HEK293 (cell line): ENCODE data around the gene KIF11.

ENCODE experiments used
- BCL11A ChIP-seq: fragments of 450-650 bp; formaldehyde crosslinking; IDR thresholded peaks from 2 replicates; pipeline ENCODE4 v1.5.1; 2016; ENCODE audit warnings: low read depth, missing biosample characterization, missing genetic modification characterization
- YY1 ChIP-seq: fragments of 450-650 bp; formaldehyde crosslinking; IDR thresholded peaks from 2 replicates; pipeline ENCODE4 v1.5.1; 2018; ENCODE audit warnings: missing biosample characterization, missing genetic modification characterization
- ZNF184 ChIP-seq: fragments of 450-650 bp; IDR thresholded peaks from 2 replicates; pipeline ENCODE4 v1.5.1; 2018; ENCODE audit warnings: missing biosample characterization, mild to moderate bottlenecking, missing genetic modification characterization
- ZNF2 ChIP-seq: fragments of 450-650 bp; formaldehyde crosslinking; IDR thresholded peaks from 2 replicates; pipeline ENCODE4 v1.5.1; 2016; ENCODE audit warnings: missing biosample characterization, missing genetic modification characterization
- ZNF274 ChIP-seq, 2 experiments: fragments of 200-500 bp in 1 of 2; fragments of 450-650 bp in 1 of 2; sonication (Bioruptor generic) in 1 of 2; formaldehyde crosslinking in 1 of 2; IDR thresholded peaks; 2 replicates each; pipeline versions ENCODE4 v1.5.1 to v1.6.1; 2014 to 2016; ENCODE audit warnings: borderline replicate concordance in 1 of 2, inconsistent platforms in 1 of 2, low read length in 1 of 2, missing biosample characterization in 1 of 2, missing genetic modification characterization in 1 of 2
- ZNF292 ChIP-seq: fragments of 450-650 bp; formaldehyde crosslinking; IDR thresholded peaks from 2 replicates; pipeline ENCODE4 v1.5.1; 2016; ENCODE audit warnings: low read depth, missing biosample characterization, missing genetic modification characterization, borderline replicate concordance
- ZNF501 ChIP-seq: fragments of 450-650 bp; formaldehyde crosslinking; IDR thresholded peaks from 2 replicates; pipeline ENCODE4 v1.5.1; 2016; ENCODE audit warnings: missing biosample characterization, missing genetic modification characterization
- ZNF629 ChIP-seq: fragments of 450-650 bp; formaldehyde crosslinking; IDR thresholded peaks from 2 replicates; pipeline ENCODE4 v1.5.1; 2017; ENCODE audit warnings: missing biosample characterization, missing genetic modification characterization
- ZNF658 ChIP-seq: fragments of 450-650 bp; formaldehyde crosslinking; IDR thresholded peaks from 2 replicates; pipeline ENCODE4; 2016; ENCODE audit warnings: missing biosample characterization, missing genetic modification characterization
- ZNF707 ChIP-seq: fragments of 450-650 bp; formaldehyde crosslinking; IDR thresholded peaks from 2 replicates; pipeline ENCODE4 v1.5.1; 2016; ENCODE audit warnings: missing biosample characterization, missing genetic modification characterization
- ZNF785 ChIP-seq: fragments of 450-650 bp; formaldehyde crosslinking; IDR thresholded peaks from 2 replicates; pipeline ENCODE4 v1.5.1; 2016; ENCODE audit warnings: missing biosample characterization, missing genetic modification characterization
- TF ChIP-seq, protein P1 (sequence below): fragments of 450-650 bp; formaldehyde crosslinking; IDR thresholded peaks from 2 replicates; pipeline ENCODE4 v1.5.1; 2016; ENCODE audit warnings: missing biosample characterization, missing genetic modification characterization
- TF ChIP-seq, protein P2 (sequence below): fragments of 450-650 bp; formaldehyde crosslinking; IDR thresholded peaks from 2 replicates; pipeline ENCODE4 v1.5.1; 2016; ENCODE audit warnings: missing biosample characterization, missing genetic modification characterization
- TF ChIP-seq, protein P3 (sequence below): fragments of 450-650 bp; formaldehyde crosslinking; IDR thresholded peaks from 2 replicates; pipeline ENCODE4 v1.5.1; 2016; ENCODE audit warnings: missing biosample characterization, missing genetic modification characterization, low read depth

DNA sequence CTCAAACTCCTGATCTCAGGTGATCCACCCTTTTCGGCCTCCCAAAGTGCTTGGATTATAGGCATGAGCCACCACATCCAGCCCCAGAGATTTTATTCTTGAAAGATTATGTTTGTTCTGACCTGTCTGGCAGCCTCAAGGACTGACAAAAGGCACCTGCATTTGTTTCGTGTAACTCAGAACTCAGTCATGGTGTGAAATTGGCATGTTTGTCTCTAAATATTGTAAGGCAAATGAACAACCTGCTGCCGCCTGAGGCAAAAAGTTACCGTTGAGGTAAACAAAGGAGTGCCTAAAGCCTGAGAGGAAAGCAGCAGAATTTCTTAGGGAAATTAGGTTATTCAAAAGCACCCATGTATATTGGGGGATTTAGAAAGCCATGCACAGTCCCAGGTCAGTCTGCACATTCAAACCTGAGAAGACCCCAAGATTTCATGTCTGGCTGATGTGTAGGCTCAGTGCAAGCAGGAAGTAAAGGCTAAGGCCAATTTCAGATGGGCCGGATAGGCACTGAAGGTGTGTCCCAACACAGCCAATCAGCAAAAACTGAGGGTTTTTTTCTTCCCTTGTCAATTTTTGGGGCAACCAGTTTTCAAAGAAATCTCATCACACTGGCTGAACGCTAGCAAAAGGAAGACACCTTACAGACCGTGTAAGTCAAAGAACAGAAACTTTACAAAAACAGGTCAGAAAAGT is 63.5 kb downstream of the KIF11 start:
- TF ChIP-seq, protein P1, sequence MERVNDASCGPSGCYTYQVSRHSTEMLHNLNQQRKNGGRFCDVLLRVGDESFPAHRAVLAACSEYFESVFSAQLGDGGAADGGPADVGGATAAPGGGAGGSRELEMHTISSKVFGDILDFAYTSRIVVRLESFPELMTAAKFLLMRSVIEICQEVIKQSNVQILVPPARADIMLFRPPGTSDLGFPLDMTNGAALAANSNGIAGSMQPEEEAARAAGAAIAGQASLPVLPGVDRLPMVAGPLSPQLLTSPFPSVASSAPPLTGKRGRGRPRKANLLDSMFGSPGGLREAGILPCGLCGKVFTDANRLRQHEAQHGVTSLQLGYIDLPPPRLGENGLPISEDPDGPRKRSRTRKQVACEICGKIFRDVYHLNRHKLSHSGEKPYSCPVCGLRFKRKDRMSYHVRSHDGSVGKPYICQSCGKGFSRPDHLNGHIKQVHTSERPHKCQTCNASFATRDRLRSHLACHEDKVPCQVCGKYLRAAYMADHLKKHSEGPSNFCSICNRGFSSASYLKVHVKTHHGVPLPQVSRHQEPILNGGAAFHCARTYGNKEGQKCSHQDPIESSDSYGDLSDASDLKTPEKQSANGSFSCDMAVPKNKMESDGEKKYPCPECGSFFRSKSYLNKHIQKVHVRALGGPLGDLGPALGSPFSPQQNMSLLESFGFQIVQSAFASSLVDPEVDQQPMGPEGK (tag by site-specific recombination): no peak
- no peak for TF ChIP-seq ZNF658 (tag by site-specific recombination)
- TF ChIP-seq ZNF501 (tag by site-specific recombination): no peak
- TF ChIP-seq, protein P2, sequence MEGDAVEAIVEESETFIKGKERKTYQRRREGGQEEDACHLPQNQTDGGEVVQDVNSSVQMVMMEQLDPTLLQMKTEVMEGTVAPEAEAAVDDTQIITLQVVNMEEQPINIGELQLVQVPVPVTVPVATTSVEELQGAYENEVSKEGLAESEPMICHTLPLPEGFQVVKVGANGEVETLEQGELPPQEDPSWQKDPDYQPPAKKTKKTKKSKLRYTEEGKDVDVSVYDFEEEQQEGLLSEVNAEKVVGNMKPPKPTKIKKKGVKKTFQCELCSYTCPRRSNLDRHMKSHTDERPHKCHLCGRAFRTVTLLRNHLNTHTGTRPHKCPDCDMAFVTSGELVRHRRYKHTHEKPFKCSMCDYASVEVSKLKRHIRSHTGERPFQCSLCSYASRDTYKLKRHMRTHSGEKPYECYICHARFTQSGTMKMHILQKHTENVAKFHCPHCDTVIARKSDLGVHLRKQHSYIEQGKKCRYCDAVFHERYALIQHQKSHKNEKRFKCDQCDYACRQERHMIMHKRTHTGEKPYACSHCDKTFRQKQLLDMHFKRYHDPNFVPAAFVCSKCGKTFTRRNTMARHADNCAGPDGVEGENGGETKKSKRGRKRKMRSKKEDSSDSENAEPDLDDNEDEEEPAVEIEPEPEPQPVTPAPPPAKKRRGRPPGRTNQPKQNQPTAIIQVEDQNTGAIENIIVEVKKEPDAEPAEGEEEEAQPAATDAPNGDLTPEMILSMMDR: no peak
- no peak for TF ChIP-seq ZNF707
- no peak for TF ChIP-seq YY1
- TF ChIP-seq, protein P3, sequence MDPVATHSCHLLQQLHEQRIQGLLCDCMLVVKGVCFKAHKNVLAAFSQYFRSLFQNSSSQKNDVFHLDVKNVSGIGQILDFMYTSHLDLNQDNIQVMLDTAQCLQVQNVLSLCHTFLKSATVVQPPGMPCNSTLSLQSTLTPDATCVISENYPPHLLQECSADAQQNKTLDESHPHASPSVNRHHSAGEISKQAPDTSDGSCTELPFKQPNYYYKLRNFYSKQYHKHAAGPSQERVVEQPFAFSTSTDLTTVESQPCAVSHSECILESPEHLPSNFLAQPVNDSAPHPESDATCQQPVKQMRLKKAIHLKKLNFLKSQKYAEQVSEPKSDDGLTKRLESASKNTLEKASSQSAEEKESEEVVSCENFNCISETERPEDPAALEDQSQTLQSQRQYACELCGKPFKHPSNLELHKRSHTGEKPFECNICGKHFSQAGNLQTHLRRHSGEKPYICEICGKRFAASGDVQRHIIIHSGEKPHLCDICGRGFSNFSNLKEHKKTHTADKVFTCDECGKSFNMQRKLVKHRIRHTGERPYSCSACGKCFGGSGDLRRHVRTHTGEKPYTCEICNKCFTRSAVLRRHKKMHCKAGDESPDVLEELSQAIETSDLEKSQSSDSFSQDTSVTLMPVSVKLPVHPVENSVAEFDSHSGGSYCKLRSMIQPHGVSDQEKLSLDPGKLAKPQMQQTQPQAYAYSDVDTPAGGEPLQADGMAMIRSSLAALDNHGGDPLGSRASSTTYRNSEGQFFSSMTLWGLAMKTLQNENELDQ: no peak
- no peak for TF ChIP-seq ZNF274 (IDR thresholded peaks at IDR 0.05; ENCODE audit: low read length)
- TF ChIP-seq ZNF274 (tag by site-specific recombination; IDR thresholded peaks at IDR 0.05; ENCODE audit: borderline replicate concordance): no peak
- no peak for TF ChIP-seq BCL11A (tag by site-specific recombination)
- TF ChIP-seq ZNF629 (tag by site-specific recombination): no peak
- no peak for TF ChIP-seq ZNF292 (tag by site-specific recombination)
- no peak for TF ChIP-seq ZNF785 (tag by site-specific recombination)
- no peak for TF ChIP-seq ZNF184 (tag by site-specific recombination)
- no peak for TF ChIP-seq ZNF2 (tag by site-specific recombination)
